ENCODE measurements around the gene INTS11.
"Not testable (repeated sequence)": the region's sequence is repeated elsewhere in the genome, so short reads cannot be mapped to it uniquely, and the experiment has no call there.

INTS11 gene

DNA sequence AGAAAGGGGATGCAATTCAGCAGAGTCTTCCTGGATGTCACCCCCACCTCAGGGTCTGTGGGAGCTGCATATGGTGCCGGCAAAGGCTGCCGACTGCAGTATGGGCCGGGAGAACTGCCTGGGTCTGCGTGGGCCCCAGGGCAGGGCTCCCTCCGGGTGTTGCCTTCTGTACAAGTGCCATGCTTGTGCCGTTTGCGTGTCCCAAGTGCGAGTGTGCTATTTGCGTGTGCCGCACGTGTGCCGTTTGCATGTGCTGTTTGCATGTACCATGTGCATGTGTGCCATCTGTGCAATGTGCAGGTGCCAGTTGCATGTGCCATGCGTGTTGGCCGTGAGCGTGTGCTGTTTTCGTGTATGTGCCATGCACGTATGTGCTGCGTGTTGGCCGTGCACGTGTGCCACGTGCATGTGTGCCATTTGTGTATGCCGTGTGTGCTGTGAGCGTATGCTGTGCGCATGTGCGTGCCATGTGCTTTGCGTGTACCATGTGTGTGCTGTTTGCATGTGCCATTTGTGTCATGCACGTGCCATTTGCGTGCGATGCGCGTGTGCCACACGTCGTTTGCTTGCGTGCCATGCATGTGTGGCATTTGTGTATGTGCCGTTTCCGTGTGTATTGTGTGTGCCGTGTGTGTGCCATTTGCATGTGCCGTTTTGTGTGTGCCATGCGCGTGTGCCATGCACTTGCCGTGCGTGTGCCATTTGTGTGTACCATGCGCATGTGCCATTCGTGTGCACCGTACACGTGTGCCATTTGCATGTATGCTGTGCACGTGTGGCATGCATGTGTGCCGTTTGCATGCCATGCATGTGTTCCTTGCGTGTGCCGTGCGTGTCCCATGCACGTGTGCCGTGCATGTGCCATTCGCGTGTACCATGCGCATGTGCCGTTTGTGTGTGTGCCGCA is 5.1 kb upstream of the INTS11 start:
- no peak for DNase-seq

- DNase-seq = no peak
Observed at GRCh38 chr1:1328254-1328653, 3.8 kb upstream of the INTS11 start.

DNA sequence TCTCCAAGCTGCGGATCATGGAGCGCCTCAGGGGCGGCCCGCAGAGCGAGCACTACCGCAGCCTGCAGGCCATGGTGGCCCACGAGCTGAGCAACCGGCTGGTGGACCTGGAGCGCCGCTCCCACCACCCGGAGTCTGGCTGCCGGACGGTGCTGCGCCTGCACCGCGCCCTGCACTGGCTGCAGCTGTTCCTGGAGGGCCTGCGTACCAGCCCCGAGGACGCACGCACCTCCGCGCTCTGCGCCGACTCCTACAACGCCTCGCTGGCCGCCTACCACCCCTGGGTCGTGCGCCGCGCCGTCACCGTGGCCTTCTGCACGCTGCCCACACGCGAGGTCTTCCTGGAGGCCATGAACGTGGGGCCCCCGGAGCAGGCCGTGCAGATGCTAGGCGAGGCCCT is 2.8 kb upstream of the INTS11 start:
- DNase-seq = no peak

DNA sequence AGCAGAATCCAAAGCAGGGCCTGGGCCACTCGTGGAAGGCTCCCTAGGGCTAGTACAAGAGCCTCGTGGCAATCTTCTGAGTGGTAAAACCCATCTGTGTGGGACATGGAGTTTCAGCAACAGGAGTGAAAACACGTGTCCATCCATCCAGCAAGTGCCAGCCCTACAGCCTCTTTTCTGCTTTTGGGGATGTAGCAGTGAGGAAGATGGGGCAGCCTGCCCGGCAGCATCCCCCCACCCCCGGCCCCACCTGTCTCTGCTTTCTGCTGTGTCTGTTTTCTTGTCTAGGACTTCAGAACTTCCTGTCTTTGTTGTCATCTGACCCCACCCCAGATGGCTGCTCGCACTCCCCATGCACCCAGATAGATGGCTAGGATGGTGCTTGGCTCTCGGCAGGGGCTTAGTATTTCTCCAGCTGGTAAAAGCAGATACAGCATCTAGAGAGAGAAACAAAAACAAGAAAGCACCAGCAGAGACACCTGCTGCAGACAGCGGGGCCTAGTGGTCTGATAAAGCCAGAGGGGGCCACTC is 1.7 kb upstream of the INTS11 start:
- no peak for DNase-seq

DNA sequence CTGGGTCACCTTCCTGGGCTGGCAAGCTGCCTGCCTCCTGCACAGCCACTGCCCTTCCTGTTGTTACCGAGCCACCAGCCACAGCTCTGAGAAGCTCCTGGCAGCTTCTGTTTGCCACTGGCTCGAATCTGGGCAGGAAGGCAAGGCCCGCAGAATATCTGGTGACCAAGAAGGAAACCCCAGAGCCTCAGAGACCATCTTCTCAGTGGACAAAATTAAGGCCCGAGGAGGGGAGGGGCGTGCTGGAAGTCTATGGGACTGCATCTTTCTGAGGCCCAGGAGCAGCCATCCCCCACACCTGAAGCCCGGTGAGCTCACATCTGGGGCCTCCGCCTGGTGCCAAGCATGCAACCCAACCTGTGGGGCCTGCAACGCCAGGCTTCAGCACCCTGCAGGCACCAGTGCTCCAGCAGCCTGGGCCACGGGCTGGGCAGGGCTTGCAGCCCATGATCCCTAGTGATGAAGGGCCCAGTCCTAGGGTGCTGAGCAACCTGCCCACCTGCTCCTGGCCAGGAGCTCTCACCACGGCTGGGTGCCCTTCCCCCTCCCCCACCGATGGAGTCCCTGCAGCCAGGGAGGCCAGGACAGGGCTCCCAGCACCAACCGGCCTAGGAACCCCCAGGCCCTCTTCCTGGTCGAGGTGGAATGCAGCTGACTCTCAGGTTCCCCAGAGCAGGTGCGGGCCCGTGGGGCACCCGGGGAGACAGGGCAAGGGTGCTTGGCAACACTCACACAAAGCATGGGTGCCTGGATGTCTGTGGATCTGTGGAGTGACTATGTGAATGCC is 1.0 kb upstream of the INTS11 start:
- DNase-seq = peak in 1 of 2 donors; percentile 19

- DNase-seq = no peak
Observed at GRCh38 chr1:1324084-1324523, 356 bp downstream of the INTS11 start.

DNA sequence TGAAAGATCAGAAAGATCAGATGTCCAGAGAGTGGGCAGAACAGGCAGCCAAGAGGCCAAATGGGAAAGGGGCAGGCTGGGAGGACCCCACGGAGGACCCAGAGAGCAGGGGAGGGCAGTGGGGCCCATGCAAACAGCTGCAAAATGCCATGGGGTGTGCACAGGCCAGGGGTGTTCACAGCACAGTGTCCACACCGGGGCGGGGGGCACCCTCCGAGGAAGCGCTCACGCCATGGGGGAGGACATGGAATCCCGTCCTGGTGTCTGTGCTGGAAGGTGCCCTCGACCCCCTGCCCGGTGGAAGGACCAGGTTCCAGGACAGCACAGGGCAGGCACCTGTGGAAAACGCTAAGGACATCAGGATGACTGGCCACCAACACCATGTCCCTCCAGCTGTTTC is 1.5 kb downstream of the INTS11 start:
- no peak for DNase-seq

GRCh38 chr1:1322418-1322817 is 2.0 kb downstream of the INTS11 start:
- DNase-seq = no peak

GRCh38 chr1:1321477-1321876 is 3.0 kb downstream of the INTS11 start:
- no peak for DNase-seq

DNA sequence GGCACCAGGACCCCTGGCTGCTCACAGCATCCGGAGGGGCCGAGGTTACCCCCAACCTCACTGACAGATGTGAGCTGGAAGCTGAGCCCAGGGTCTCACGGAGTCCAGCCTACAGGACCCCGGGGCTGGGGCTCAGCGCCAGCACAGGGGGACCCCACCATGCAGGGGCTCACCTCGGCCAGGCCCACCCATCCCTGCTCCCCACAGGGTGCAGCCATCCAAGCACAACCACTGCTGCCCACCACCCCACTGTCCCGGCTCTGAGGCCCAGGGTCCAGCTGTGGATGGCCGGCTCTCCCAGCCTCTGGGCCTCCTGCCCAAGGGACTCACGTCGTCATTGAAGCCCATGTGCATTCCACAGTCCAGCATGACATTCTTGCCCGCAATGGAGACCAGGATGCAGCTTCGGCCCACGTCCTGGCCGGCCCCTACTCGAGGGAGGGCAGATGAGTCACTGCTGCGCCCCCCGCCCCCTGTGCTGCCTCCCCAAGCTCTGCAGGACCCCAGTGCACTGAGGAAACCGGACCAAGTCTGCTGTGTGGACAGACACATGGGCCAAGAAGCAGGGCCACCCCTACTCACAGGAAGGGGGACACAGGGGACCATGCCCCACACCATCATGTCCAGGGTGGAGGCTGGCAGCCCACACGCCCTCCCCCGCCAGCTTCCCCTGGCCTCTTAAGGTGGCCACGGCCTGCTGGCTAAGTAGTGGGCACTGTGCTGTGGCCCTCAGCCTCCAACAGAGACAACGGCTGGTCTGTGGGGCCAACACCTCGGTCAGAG is 3.6 kb downstream of the INTS11 start:
- no peak for DNase-seq

DNA sequence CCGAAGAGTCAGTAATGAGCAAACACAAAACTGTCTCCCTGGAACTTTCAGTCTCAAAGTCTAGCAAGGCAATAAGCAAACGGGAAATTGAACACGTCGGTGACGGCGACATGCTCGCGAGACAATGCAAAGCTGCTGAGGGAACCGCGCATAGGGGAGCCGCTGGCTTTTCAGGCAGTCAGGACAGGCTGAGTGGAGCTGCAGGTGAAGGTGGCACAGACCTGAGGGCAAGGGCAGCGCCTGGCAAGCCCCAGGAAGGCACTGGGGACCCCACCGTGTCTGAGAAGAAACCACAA is 4.9 kb downstream of the INTS11 start:
- DNase-seq = no peak

- DNase-seq = no peak
Observed at GRCh38 chr1:1318777-1319645, 5.4 kb downstream of the INTS11 start.

- DNase-seq = no peak
Observed at GRCh38 chr1:1318131-1318652, 6.3 kb downstream of the INTS11 start.

DNA sequence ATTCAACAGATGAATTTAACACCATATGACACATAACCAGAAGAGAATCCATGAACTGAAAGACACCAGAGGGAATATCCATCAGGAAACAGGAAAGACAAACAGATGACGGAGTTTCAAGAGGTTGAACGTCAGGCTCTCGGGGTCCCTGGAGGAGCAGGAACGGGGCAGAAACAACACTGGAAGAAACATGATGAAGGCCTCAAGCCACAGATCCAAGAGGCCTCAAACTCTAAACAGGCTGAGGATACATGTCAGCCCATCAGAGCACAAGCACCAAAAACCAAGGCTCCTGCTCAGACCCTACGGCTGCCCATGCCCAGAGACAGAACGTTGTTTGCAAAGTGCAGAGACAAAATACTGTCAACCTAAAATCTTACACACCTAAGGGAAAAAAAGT is 7.0 kb downstream of the INTS11 start:
- DNase-seq = no peak

DNA sequence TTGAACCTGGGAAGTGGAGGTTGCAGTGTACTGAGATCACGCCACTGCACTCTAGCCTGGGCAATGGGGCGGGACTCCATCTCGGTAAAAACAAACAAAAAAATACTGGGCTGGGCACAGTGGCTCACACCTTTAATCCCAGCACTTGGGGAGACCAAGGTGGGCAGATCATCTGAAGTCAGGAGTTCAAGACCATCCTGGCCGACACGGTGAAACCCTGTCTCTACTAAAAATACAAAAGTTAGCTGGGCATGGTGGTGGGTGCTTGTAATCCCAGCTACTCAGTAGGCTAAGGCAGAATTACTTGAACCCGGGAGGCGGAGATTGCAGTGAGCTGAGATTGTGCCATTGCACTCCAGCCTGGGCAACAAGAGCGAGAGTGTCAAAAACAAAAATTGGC is 8.3 kb downstream of the INTS11 start:
- DNase-seq = not testable (repeated sequence)

- no peak for DNase-seq
Observed at GRCh38 chr1:1315435-1315954, 9.0 kb downstream of the INTS11 start.

DNA sequence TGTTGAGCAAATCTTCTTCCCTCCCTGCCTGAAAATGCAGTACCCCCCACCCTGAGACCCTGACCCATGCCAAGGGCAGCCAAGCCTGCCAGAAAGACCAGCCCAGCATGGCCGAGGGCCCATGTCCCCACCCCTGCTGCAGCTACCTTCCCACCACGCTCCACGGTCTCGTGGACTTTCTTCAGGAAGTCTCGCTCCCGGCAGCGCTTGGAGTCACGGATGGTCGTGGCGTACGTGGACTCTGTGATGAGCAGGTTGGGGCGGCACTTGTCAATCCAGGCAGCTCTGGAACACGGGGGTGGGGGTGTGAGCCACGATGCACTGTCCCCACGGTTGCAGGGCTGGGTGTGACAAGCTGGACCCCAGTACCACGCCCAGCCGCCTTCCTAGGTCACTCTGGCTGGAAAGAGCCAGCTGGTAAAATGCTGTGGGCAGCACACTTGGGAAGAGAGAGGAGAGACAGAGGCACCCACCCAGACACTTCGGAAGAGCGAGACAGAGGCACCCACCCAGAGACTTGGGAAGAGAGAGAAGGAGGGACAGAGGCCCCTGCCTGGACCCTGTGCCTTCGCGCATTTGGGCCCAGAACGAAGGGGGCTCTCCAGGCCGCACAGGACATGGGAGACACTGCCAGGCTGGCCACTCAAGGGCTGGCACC is 9.7 kb downstream of the INTS11 start:
- DNase-seq = no peak

- DNase-seq = no peak
Observed at GRCh38 chr1:1314237-1314586, 10.2 kb downstream of the INTS11 start.

DNA sequence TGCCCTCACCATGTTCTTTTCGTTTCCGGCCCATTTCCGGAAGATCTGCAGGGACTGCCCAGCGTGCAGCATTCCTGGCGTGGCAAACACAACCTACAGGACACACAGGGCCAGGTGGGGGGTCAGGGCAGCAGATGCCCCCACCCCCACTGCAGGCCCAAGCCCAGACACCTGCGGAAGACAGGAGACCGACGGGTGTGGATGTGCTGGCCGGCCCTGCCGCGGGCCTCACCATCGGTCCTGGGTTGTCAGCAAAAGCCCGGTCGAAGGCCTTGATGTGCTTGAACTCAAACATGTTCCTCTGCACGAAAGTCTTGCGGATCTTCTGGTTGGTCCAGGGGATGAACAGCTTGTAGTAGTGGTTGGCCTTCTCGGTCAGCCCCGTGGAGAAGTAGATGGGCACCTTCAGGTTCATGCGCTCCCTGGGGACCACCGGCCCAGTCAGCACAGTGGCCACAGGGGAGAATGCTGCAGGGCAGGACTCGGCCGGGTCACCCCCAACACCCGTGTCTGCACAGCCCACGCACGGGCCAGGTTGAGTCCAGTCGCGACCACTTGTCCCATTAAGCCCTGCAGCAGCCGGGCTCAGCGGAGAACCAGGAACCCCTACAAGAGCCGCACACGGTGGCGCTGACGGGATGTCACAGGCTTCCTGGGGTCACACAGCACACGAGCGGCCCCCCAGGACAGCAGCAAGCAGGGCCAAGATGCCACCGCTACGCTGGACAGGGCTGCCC is 10.8 kb downstream of the INTS11 start:
- DNase-seq = no peak

All from CD4-positive, alpha-beta T cell treated with Interleukin-1 beta for 1 hour (primary cell).